A673 (cell line): Measurements from ENCODE around the gene SPRED1.

ENCODE experiments used
- CTCF ChIP-seq: fragments of 300-800, 200-600 bp; sonication (generic); conservative IDR thresholded peaks from 2 replicates; pipeline ENCODE4 v1.5.1; 2017; ENCODE audit warnings: low read depth, mild to moderate bottlenecking, antibody characterized with exemption, low read length, moderate library complexity, mixed read lengths
- EZH2 ChIP-seq: fragments of 200-600 bp; sonication (generic); IDR thresholded peaks from 2 replicates; pipeline ENCODE4 v1.6.1; 2017; ENCODE audit warnings: borderline replicate concordance, low read depth, mild to moderate bottlenecking, mixed read lengths, antibody characterized with exemption, low read length; ENCODE audit not compliant: poor library complexity, severe bottlenecking

GRCh38 chr15:38255690-38256089, 3.1 kb downstream of the SPRED1 start:
- TF ChIP-seq CTCF = no peak
- no peak for TF ChIP-seq EZH2
